Fibroblast of gingiva (primary cell): Measurements from ENCODE around the gene SH3PXD2A.
"Not testable (repeated sequence)": the region's sequence is repeated elsewhere in the genome, so short reads cannot be mapped to it uniquely, and the experiment has no call there.

ENCODE experiments used
- DNase-seq: peaks from one replicate; pipeline ENCODE4 v3.0.0-alpha.2; 2011; ENCODE audit warnings: low read depth

Gene SH3PXD2A

DNA sequence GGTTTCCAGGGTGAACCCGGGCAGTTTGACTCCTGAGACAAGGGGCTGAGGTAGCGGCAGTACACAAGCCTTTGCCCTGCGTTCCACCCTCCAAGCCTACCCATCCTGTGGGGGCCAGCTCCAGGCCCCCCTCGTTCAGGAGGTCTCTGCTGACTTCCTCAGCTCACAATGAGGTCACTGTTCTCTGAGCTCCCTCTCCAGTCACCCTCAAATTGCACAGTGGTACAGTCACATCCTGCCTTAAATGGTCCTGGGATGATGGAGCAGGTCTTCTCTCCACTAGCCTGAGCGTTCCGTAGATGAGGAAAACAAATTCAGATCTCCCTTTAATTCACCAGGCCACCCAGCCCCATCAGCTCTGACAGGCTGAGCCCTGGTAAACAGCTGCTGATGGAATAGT, 90.2 kb downstream of the SH3PXD2A start:
- no peak for DNase-seq

DNA sequence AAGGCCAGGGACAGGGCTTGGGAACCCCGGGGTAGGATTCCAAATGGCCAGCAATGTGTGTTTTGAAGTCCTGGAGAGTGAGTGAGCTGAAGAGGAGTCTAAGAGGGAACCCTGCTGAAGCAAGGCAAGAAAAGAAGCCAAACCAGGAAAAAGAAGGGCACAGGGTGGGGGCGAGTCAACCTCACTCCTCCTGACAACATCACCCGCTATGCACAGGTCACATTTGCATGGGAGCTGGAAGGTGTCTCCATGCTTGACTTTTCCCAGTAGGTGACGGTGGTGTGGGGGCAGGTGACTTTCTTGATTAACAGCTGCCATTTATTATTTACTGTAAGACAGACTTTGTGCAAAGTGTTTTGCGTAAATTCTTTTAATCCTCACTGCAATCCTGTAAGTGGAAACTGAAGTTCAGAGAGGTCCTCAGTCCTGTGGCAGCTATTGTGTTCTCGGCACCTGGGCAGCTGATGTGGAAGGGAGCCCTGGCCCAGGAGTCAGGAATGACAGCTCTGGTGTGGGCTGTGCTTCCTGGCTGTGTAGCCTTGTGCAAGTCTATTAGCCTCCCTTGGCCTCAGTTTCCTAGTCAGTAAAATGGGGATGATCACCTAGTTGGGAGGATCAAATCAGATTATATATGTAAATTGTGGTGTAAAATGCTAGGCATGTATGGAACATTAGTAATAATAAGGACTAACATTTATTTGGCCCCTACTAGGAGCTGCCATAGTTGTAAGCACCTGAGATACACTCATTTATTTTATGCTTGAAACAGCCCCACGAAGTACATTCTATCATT, 90.9 kb downstream of the SH3PXD2A start:
- no peak for DNase-seq

DNA sequence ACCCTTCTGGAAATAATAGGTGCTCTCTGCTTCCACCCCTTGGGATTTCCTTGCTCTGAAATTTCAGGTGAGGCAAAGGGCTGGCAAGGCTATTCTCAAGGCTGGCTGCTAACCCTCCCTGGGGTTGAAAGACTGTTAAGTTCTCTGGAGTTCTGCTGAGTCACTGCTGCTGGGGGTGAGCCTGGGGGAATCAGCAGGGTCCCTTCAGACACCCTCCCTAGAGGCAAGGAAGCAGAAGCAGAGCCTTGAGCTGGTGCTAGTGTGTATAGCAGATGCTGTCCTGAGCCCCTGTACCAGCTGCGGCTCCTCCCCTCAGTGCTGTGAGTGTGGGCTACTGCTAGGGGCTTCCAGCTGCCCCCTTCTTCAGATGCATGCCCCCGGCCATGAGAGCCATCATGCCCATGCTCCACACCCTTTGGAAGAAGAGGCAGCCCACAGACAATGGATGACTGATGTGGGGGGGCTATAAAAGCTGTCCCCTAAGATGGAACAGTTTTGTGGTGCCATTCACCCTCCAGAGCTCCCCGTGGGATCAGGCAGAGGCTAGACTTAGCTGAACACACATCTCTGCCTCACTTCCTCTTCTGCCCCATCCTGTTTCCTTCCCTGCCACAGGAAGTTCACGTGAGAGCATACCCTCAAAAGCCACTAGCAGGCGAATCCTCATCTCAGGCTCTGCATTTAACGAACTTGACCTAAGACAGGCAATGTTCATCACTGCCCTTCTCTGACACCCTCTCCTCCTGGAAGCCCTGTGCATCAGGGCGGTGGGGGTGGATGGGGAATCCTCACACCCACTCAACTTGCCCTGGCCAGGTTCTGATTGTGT, 91.8 kb downstream of the SH3PXD2A start:
- DNase-seq: no peak

DNA sequence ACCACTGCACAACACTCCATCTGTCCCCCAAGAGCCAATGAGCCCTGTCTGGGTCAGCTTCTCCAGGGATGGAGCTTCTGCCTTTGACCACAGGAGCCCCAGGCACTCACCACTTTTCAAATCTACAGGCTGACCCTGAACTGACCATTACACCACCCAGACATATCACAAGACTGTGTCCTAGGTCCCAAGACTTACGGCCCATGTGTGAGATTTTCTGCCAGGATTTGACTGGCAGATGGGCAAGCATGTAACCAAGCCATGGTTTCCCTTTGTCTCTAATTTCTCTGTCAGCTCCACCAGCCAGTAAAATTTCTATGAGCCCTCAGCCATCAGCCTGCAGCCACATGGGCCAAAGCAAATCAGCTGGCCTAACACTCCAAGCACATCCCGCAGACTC, 92.5 kb downstream of the SH3PXD2A start:
- DNase-seq: no peak

DNA sequence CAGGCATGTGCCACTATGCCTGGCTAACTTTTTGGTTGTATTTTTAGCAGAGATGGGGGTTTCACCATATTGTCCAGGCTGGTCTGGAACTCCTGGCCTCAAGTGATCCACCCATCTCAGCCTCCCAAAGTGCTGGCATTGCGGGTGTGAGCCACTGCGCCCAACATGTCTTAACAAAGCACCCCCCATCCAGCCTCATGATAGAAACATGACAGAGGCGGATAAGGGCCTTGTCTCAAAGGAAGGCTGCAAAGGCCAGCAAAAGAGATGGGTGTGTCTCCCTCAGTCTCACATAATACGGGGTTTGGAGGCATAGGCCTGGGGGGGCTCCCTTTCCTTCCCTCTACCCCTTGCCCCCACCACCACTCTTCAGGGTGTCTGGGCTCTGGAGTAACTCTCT, 93.2 kb downstream of the SH3PXD2A start:
- DNase-seq: no peak

DNA sequence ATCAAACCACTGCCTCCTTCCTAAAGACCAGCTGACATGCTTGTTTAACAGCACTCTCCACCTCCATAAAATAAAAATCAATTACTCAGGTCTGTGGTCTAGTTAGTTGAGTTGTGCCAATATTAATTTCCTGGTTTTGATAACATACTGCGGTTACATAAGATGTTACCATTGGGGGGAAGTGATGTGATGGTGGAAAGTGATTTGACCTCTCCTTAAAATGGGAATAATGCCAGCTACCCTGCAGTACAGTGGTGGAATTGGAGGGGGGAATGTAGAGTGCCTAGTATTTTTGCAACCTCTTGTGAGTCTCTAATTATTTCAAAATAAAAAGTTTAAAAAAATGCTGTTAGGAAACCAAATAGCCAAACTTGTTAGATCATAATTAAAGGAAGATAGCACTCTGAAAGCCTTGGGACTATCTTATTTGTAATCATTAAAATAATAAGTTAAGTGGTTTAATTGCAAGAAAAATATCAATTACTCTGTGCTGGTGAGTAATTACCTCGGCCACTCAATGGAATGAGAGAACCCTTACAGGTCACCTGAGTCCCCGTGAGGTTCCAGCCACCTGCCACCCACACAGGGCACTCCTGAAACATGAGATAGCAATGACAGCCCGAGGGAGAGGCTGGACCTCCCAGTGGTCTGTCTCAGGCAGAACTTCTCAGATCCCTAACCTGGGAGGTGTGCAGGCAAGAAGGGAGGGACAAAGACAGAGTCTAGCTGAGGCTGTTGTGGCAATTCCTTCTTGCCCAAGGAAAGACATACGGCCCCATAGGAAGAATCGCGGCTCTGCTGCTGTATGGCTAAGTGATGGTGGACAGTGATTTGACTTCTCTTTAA, 94.1 kb downstream of the SH3PXD2A start:
- DNase-seq: no peak

DNA sequence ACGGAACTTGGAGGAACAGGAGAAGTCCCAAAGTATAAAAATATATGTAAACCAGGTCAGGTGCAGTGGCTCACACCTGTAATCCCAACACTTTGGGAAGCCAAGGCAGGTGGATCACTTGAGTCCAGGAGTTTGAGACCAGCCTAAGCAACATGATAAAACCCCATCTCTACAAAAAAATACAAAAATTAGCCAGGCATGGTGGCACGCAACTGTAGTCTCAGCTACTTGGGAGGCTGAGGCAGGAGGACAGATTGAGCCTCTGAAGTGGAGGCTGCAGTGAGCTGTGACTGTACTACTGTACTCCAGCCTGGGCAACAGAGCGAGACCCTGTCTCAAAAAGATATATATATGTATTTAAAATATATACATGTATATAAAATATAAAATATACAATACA, 95.1 kb downstream of the SH3PXD2A start:
- DNase-seq: not testable (repeated sequence)

DNA sequence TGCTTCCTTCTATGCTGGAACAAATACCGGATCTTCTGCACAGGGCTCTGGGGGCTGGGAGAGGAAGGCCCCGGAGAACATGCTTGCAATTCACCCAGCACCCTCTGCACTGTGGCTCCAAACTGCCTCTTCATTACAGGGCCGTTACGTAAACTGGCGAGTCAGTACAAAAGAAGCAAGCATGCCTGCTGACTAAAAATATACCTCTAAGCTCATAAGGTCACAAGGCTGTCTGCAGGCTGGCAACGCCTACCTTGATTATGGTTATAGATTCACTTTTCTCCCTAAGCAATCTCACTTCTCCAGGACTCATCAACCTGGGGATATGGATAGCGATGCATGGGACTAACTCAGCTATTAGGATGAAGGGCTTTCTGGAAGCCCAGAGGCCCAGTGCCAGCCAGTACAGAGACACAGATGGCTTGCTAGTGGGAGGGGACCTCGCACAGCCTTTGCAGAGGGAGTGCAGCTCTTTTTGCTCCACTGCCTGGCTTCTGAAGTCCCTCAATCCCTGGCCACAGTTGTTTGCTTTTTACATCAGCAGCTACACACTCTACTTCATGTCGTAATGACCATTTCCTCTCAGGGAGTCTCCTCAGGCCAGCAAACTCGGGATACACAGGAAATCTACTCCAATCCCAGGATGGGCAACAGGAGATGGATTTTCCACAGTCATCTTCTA, 96.1 kb downstream of the SH3PXD2A start:
- peak; percentile 53 for DNase-seq

DNA sequence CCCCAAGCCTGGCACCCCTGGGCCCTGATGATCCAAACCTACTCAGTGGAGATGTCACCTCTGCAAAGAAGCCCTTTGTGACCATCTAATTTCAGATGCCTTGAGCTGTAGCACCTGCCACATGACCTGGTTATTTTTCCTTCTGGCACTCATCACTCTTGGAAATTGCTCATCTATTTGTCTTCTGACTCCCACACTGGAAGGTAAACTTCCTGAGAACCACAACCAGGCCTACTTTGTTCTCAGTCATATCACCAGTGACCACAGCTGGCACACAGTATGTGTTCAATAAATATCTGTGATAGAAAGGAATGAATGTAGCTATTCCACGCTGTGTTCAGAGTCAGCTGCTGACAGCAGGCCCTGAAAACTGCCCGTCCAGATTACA, 97.1 kb downstream of the SH3PXD2A start:
- no peak for DNase-seq

DNA sequence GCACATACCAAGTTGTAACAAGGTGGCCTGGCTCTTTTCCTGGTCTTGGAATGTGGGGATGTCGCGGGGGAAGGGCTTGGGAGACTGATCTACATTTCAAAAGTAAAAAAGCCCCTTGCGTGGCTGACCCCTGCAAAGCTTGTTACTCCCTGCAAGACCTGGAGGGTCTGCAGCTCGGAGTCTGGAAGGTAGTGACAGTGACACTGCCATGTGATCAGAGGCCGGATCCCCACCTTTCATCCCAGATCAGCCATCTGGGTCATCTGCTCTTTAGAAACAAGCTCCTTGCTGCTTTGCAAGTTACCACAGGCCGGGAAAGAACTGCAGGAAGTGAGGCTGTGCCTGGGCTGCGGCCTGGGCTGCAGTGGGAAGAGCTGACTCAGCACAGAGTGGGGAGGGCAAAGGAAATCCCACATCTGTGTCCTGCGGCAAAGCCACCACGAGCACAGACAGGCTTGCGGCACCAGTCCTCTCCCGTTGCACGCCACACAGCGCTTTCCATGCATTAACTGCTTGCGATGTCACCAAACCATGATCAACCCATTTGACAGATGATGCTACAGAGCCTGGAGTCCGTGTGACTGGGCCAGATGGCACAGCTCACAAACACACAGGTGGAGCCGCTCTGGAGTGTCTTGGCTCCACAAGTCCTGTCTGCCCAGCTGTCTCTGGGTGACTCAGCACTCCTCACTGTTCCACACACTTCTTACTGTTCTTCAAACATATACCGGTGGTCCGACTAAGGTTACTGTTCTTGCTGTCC, 97.7 kb downstream of the SH3PXD2A start:
- DNase-seq: peak; percentile 67

DNA sequence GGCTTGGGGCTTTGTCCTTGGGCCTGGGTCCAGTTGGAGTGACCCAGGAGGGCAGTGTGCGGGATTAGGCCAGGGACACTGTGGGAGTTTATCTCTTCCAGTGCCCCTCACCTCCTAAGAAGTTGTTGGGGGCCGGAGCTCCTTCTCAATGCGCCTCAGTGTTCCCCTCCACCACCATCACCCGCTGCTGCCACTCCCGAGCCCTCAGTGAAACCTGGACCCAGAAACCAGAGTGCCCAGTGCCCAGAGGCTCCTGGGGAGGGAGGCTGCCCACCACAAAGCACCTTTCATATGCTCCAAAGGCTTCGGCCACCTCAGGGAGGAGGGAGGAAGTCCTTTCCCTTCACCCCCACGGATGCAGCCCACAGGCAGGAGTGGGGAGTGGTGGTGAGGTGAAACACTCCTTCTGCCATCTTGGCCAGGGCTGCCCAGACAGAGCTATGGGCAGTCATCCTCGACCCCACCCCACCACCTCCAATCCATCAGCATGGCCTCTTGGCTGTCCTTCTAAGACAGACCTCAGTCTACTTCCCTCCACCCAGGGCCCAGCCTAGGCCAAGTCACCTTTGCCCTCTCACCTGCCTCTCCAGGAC, 99.0 kb downstream of the SH3PXD2A start:
- DNase-seq: no peak

DNA sequence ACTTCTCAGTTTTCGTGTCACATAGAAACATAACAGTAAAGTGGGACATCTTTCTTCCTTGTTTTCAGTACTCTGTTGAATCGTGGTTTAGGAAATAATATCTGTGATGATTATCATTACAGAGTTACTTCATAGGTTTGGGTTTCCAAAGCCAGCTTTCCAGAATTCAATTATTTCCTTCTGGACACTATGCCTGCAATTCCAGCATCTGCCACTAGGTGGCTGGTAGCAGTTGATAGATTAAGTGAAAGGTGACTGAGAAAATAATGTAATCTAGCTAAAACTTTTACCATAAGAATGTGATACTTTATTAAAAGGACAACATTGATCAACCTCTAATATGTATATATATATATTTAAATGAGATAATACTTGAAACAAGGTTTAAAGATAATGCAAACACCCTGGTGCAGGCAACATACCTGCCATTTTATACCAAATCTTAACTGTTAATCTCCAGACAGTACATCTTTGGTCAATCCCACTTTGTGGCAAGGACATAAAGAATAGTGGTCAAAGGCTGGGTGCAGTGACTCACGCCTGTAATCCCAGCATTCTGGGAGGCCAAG, 102.6 kb downstream of the SH3PXD2A start:
- no peak for DNase-seq

DNA sequence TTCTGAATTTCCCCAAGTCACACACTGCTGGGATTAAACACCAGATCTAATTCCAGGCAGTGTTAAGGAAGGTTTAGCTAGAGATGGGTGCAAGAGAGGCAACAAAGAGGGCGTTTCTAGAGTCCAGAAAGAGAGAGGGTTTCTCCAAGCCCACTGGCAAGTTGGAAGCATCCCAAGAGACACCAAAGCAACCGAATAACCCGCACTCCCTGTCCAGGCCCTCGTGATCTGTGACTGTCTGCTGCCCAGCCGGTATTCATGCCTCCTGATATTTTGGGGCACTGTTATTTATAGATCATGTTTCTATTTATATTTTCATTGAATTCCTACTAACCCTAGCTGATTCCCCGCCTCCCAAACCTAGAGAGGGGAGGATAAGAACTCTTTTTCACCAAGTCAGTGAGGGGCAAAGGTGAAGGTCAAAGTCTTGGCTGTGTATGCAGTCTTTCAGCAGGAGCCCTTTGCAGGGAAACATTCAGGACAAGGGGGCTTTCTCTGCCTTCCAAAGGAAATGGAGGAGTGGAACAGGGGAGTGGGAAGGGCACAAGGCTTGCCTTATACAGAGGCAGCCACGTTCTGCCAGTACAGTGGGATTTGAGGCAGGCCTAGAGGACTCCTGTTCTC, 103.6 kb downstream of the SH3PXD2A start:
- DNase-seq: no peak

DNA sequence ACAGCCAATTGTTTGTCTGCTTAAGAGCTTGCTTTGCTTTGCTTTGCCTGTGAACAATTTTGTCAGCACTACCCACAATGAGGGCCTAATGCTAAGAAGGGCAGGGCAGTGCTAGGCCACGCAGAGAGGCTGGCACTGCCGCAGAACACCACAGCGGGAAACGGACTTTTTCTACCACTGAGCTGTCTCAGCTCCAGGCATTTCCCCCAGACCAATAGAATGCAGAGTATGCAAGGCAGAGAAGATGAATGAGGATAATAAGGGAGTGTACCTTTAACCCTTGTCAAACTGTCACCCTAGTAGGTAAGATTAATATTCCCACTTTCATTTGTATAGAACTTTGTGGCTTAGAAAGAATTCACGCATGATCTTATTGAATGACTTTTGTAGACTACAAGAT, 104.5 kb downstream of the SH3PXD2A start:
- DNase-seq: no peak

DNA sequence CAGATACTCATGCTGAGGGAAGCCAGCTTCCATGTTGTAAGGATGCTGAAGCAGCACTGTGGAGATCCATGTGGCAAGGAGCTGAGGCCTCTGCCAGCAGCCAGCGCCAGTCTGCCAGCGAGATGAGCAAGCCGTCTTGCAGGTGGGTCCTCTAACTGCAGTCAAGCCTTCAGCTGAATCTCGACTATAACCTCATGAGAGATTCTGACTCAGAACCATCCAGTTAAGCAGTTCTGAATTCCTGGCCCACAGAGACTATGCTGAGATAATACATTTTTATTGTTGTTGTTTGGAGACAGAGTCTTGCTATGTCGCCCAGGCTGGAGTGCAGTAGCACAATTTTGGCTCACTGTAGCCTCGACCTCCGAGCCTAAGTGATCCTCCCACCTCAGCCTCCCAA, 105.6 kb downstream of the SH3PXD2A start:
- DNase-seq: no peak

DNA sequence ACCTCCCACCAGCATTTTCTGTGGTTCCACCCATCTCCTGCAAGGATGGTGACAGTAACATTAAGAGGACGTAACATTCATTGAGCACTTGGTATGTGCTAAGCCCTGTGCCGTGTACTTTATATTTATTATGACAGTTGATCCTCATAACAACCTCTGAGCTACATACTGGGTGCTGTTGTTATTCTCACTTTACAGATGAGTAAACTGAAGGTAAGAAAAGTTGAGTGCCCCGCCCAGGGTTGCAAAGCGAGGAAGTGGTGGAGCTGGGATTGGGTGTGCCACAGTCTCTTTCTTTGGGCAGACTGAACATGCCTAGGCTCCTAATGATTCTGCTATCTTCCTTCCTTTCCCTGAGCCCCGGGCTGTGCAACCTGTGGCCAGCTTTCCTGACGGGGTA, 107.4 kb downstream of the SH3PXD2A start:
- no peak for DNase-seq

DNA sequence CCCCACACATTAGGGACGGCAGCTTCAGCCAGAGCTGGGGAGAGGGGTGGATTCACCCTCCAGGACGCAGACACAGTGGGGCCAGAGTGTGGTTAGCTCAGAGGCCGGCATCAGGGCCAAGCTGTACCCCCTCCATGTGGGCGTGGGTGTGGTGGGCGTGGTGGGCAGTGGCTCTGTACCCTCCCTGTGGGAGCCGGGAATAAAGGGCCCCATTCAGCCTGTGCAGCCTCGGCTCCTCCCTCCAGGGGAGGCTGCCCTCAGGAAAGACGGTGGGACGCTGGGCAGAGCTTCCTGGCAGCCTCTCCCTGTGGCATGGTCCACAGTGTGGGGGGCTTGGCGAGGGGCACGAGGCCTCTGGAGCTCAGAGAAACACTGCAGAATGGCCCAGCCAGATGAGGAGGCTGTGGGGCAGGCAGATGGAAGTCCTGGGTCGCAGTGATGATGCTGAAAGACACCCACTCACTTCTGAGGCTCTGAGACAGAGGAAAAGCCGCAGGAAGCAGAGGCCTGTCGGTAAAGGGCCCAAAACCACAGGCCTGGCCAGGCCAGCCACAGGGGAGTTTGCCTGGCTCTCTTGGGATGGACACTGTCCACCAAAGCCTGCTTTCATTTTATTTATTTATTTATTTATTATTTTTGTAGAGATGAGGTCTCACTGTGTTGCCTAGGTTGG, 108.0 kb downstream of the SH3PXD2A start:
- DNase-seq: no peak

DNA sequence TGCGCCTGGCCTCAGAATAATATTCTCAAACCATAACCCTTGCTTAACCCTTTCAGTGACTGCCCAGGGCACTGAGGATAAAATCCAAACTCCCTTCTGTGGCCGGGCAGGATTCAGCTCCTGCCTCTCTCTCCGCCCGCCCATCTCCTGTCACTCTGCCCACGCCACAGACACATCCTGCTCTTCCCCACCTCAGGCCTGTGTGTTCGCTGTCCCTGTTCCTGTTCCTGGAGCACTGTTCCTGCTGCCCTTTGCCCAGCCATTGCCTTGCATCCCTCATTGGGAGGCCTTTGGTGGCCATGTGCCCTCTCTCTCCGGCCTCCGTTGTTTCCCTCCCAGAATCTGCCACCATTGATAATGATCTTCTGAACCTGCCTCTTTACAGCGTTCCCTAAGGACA, 108.8 kb downstream of the SH3PXD2A start:
- DNase-seq: no peak
